ENCODE data around the gene COMT.

GRCh38 chr22:20001082-20001638 lies 59.6 kb downstream of the COMT start:
- TF ChIP-seq CTCF (IDR thresholded peaks at IDR 0.05) (no peak), POLR2A (IDR thresholded peaks at IDR 0.05) (no peak)
